SK-N-SH (cell line): Measurements from ENCODE around the gene INPP5E. TPM values are rescaled to one million over a fixed set of nuclear protein-coding genes. Genes with fewer than 3 reads are reported as not detected.

Experiments
- CTCF ChIA-PET: fragments of 300-600, 350-600 bp; formaldehyde crosslinking; extraction: SDS; loops from one replicate; lab custom pipeline; 2021; lab: Yijun Ruan, JAX
- POLR2A ChIA-PET: fragments of 350-600 bp; sonication (Branson Sonifier 250); formaldehyde crosslinking; extraction: SDS; loops from one replicate; lab custom pipeline; 2020; ENCODE audit warnings: antibody characterized with exemption, inconsistent platforms; lab: Yijun Ruan, JAX
- DNase-seq: peaks from one replicate; pipeline ENCODE4 v3.0.0; 2012
- H2AFZ ChIP-seq: fragments of 200-600 bp; sonication (generic); 2 replicates; pipeline ENCODE4 v1.8.1; 2016; ENCODE audit warnings: antibody characterized with exemption, mild to moderate bottlenecking, low read depth
- H3F3A ChIP-seq: fragments of 200-600 bp; sonication (generic); replicated peaks from 2 replicates; pipeline ENCODE3; 2016; ENCODE audit warnings: antibody characterized with exemption, mild to moderate bottlenecking; ENCODE audit not compliant: insufficient read depth
- H3K27ac ChIP-seq, 2 experiments: fragments of 200-500 bp in 1 of 2; fragments of 200-600 bp in 1 of 2; sonication (Bioruptor generic) in 1 of 2; sonication (generic), shearing (Covaris generic) in 1 of 2; 2 replicates each; pipeline versions ENCODE4 v1.5.1 to v1.6.1; 2014 to 2016; ENCODE audit warnings: low read depth in 2 of 2, inconsistent platforms in 1 of 2, low read length in 1 of 2, mild to moderate bottlenecking in 1 of 2, mixed read lengths in 1 of 2
- H3K27me3 ChIP-seq: fragments of 200-600 bp; sonication (generic), shearing (Covaris generic); 2 replicates; pipeline ENCODE4 v1.6.1; 2016; ENCODE audit warnings: mixed run types; ENCODE audit not compliant: insufficient read depth
- H3K36me3 ChIP-seq, 2 experiments: fragments of 200-500 bp in 1 of 2; fragments of 200-600 bp in 1 of 2; sonication (Bioruptor generic) in 1 of 2; sonication (generic) in 1 of 2; replicated peaks in 1 of 2; 2 replicates each; pipeline versions ENCODE3 to v1.5.1; 2014 to 2016; ENCODE audit warnings: low read length in 1 of 2, mild to moderate bottlenecking in 1 of 2; ENCODE audit not compliant: insufficient read depth in 2 of 2, control insufficient read depth in 1 of 2
- H3K4me1 ChIP-seq, 2 experiments: fragments of 200-500 bp in 1 of 2; fragments of 200-600 bp in 1 of 2; sonication (Bioruptor generic) in 1 of 2; sonication (generic), shearing (Covaris generic) in 1 of 2; 2 replicates each; pipeline versions ENCODE4 v1.5.1 to v1.6.1; 2014 to 2016; ENCODE audit warnings: low read depth in 1 of 2, low read length in 1 of 2, mixed run types in 1 of 2; ENCODE audit not compliant: insufficient read depth in 2 of 2, control insufficient read depth in 1 of 2
- H3K4me2 ChIP-seq: fragments of 200-600 bp; sonication (generic), shearing (Covaris generic); 2 replicates; pipeline ENCODE4 v1.6.1; 2017; ENCODE audit warnings: mixed run types
- H3K4me3 ChIP-seq, 2 experiments: fragments of 200-500 bp in 1 of 2; fragments of 200-600 bp in 1 of 2; sonication (Bioruptor generic) in 1 of 2; sonication (generic), shearing (Covaris generic) in 1 of 2; 2 replicates each; pipeline versions ENCODE4 v1.5.1 to v1.8.1; 2014 to 2016; ENCODE audit warnings: low read depth in 2 of 2, inconsistent platforms in 1 of 2, low read length in 1 of 2, mild to moderate bottlenecking in 1 of 2, mixed read lengths in 1 of 2, moderate library complexity in 1 of 2
- H3K79me2 ChIP-seq: fragments of 200-600 bp; sonication (generic); 2 replicates; pipeline ENCODE4 v1.8.1; 2017; ENCODE audit warnings: mild to moderate bottlenecking; ENCODE audit not compliant: insufficient read depth
- H3K9ac ChIP-seq: fragments of 200-600 bp; sonication (generic); 2 replicates; pipeline ENCODE4 v1.6.1; 2017; ENCODE audit warnings: mixed run types
- H3K9me2 ChIP-seq: fragments of 200-600 bp; sonication (generic); 2 replicates; pipeline ENCODE4 v1.6.1; 2017; ENCODE audit warnings: mixed run types
- H3K9me3 ChIP-seq: fragments of 200-600 bp; sonication (generic); 2 replicates; pipeline ENCODE4 v1.6.1; 2017; ENCODE audit warnings: mixed run types, mild to moderate bottlenecking, moderate library complexity
- H4K20me1 ChIP-seq: fragments of 200-600 bp; sonication (generic); 2 replicates; pipeline ENCODE4 v1.6.1; 2017; ENCODE audit warnings: mild to moderate bottlenecking, mixed run types; ENCODE audit not compliant: insufficient read depth
- ELF1 ChIP-seq: IDR thresholded peaks from 2 replicates; pipeline ENCODE4 v1.4.0; 2012
- EZH2phosphoT487 ChIP-seq: fragments of 200-600 bp; sonication (generic); IDR thresholded peaks from 2 replicates; pipeline ENCODE4 v1.6.1; 2017; ENCODE audit warnings: low read depth, mixed run types, mild to moderate bottlenecking, antibody characterized with exemption, moderate library complexity, borderline replicate concordance
- FOSL2 ChIP-seq: IDR thresholded peaks from 2 replicates; pipeline ENCODE4 v1.4.0; 2012; ENCODE audit warnings: low read depth, mild to moderate bottlenecking, moderate library complexity, borderline replicate concordance
- FOXJ3 ChIP-seq: sonication (generic); formaldehyde crosslinking; IDR thresholded peaks from 2 replicates; pipeline ENCODE4 v1.5.1; 2020; ENCODE audit warnings: mild to moderate bottlenecking, missing genetic modification reagents
- FOXM1 ChIP-seq: IDR thresholded peaks from 2 replicates; pipeline ENCODE4 v1.4.0; 2012; ENCODE audit warnings: low read depth, mild to moderate bottlenecking
- GATA2 ChIP-seq: sonication (generic); formaldehyde crosslinking; IDR thresholded peaks from 2 replicates; pipeline ENCODE4 v1.5.0; 2020; ENCODE audit warnings: mild to moderate bottlenecking, missing genetic modification reagents
- MAX ChIP-seq: IDR thresholded peaks from 2 replicates; pipeline ENCODE4 v1.4.0; 2012; ENCODE audit warnings: low read depth
- NFIC ChIP-seq: IDR thresholded peaks from 2 replicates; pipeline ENCODE4 v1.4.0; 2012; ENCODE audit warnings: borderline replicate concordance
- NRF1 ChIP-seq: IDR thresholded peaks from 2 replicates; pipeline ENCODE4 v1.6.1; 2012; ENCODE audit warnings: low read depth, mild to moderate bottlenecking, low read length
- RAD21 ChIP-seq: IDR thresholded peaks from 2 replicates; pipeline ENCODE4 v1.6.1; 2012; ENCODE audit warnings: mild to moderate bottlenecking, low read length
- RCOR1 ChIP-seq: fragments of 150-350 bp; IDR thresholded peaks from 2 replicates; pipeline ENCODE4 v1.6.1; 2017; ENCODE audit warnings: antibody characterized with exemption, low read length
- RXRA ChIP-seq: IDR thresholded peaks from 2 replicates; pipeline ENCODE4 v1.4.0; 2012; ENCODE audit warnings: low read depth, mild to moderate bottlenecking, borderline replicate concordance
- SMC3 ChIP-seq: IDR thresholded peaks from 2 replicates; pipeline ENCODE4 v1.6.1; 2012; ENCODE audit warnings: low read depth, low read length, improper control_type of control experiment
- USF1 ChIP-seq: IDR thresholded peaks from 2 replicates; pipeline ENCODE4 v1.4.0; 2012; ENCODE audit warnings: low read depth, borderline replicate concordance
- USF2 ChIP-seq: fragments of 150-350 bp; IDR thresholded peaks from 2 replicates; pipeline ENCODE4 v1.6.1; 2017; ENCODE audit warnings: antibody characterized with exemption, low read length, low read depth, borderline replicate concordance
- YY1 ChIP-seq: IDR thresholded peaks from 2 replicates; pipeline ENCODE4 v1.4.0; 2012; ENCODE audit warnings: low read depth, mild to moderate bottlenecking
- ZBTB33 ChIP-seq: IDR thresholded peaks from 2 replicates; pipeline ENCODE4 v1.4.0; 2012; ENCODE audit warnings: low read depth, borderline replicate concordance
- WGBS: methylation state at CpG from one replicate; pipeline ENCODE4 v1.1.6; 2017; ENCODE audit warnings: low lambda C conversion rate; 5-methylcytosine and 5-hydroxymethylcytosine counted together
- polyA plus RNA-seq, 3 experiments: library from polyadenylated mRNA; depleted of rRNA; stranded (reverse); fragments of >200 nt; gene quantifications; 2 replicates each; pipeline ENCODE4 v1.2.3, GENCODE V29; 2012
- TF ChIP-seq, protein P1 (sequence below): IDR thresholded peaks from 2 replicates; pipeline ENCODE4 v1.6.1; 2012; ENCODE audit warnings: mild to moderate bottlenecking, low read depth, low read length, moderate library complexity

The INPP5E gene
- polyA plus RNA-seq, 1 of the 3 experiments (the other 2 are of a cell fraction) = 12.8 TPM

DNA sequence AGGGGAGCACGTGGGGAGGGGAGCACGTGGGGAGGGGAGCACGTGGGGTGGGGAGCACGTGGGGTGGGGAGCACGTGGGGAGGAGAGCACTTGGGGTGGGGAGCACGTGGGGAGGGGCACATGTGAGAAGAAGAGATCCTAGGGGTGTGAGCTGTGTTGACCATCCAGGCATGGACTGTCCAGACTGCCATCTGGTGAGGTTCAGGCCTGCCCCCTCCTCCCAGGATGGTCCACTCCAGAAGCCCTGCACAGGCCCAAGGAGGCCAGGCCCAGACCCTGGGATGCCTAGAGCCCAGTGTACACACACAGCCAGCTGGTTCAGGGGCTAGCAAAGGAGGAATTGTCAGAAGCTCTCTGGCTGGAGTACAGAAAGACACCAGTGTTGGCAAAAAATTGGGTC is 42.0 kb downstream of the INPP5E start:
- Histone ChIP-seq H3K27me3 (no peaks in the 10 kb centered on the region), H3F3A (peaks cover 10% of the 10 kb centered on the region), H4K20me1 (peaks cover 5% of the 10 kb centered on the region; the same call in 1 of the 2 replicates), H3K36me3 (peaks cover 26 to 71% of the 10 kb centered on the region in 2 experiments), H3K27ac (no peak overlapping the region), H3K9ac (no peak overlapping the region), H3K9me3 (no peaks in the 10 kb centered on the region), H3K9me2 (no peaks in the 10 kb centered on the region), H3K4me2 (no peak overlapping the region), H3K79me2 (peaks cover 38% of the 10 kb centered on the region), H2AFZ (no peak overlapping the region), H3K4me1 (peaks cover 3 to 19% of the 10 kb centered on the region in 2 experiments; a peak in 2 of 4 replicates), H3K4me3 (no peak overlapping the region)
- 88% methylated on average over 5 of the region's 6 CpGs for WGBS
- CTCF ChIA-PET = interaction anchor here (0.8 to 6.8 kb wide), 5 partner anchors 23 to 222 kb away, joined by 3 to 42 read pairs (median 3); partner anchors contain the start of gene DNLZ
- POLR2A ChIA-PET = interaction anchor here (4.0 kb wide), 1 partner anchor 24 kb away, joined by 21 read pairs; the partner anchor contains the start of gene CARD9
- DNase-seq = no peak
- no peak for TF ChIP-seq ELF1
- TF ChIP-seq RCOR1 = no peak
- no peak for TF ChIP-seq FOXJ3 (CRISPR knock-in tag)
- no peak for TF ChIP-seq YY1
- TF ChIP-seq NRF1 = no peak
- no peak for TF ChIP-seq USF1
- no peak for TF ChIP-seq FOSL2
- TF ChIP-seq NFIC = no peak
- TF ChIP-seq GATA2 (CRISPR knock-in tag) = no peak
- TF ChIP-seq FOXM1 = no peak
- no peak for TF ChIP-seq ZBTB33
- TF ChIP-seq RXRA = no peak
- TF ChIP-seq SMC3 = no peak
- TF ChIP-seq USF2 = no peak
- no peak for TF ChIP-seq RAD21
- no peak for TF ChIP-seq EZH2phosphoT487
- TF ChIP-seq, protein P1, sequence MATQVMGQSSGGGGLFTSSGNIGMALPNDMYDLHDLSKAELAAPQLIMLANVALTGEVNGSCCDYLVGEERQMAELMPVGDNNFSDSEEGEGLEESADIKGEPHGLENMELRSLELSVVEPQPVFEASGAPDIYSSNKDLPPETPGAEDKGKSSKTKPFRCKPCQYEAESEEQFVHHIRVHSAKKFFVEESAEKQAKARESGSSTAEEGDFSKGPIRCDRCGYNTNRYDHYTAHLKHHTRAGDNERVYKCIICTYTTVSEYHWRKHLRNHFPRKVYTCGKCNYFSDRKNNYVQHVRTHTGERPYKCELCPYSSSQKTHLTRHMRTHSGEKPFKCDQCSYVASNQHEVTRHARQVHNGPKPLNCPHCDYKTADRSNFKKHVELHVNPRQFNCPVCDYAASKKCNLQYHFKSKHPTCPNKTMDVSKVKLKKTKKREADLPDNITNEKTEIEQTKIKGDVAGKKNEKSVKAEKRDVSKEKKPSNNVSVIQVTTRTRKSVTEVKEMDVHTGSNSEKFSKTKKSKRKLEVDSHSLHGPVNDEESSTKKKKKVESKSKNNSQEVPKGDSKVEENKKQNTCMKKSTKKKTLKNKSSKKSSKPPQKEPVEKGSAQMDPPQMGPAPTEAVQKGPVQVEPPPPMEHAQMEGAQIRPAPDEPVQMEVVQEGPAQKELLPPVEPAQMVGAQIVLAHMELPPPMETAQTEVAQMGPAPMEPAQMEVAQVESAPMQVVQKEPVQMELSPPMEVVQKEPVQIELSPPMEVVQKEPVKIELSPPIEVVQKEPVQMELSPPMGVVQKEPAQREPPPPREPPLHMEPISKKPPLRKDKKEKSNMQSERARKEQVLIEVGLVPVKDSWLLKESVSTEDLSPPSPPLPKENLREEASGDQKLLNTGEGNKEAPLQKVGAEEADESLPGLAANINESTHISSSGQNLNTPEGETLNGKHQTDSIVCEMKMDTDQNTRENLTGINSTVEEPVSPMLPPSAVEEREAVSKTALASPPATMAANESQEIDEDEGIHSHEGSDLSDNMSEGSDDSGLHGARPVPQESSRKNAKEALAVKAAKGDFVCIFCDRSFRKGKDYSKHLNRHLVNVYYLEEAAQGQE = no peak
- TF ChIP-seq MAX = no peak
